Mucosa of stomach (tissue), 1 donor: ENCODE results near the gene IKBIP.
"Not testable (repeated sequence)": the region's sequence is repeated elsewhere in the genome, so short reads cannot be mapped to it uniquely, and the experiment has no call there.

ENCODE experiments used
- H3K27me3 ChIP-seq: one replicate; pipeline ENCODE4 v1.7.0; 2013; ENCODE audit warnings: mild to moderate bottlenecking, low read length; ENCODE audit not compliant: control insufficient read depth, insufficient read depth
- H3K36me3 ChIP-seq: one replicate; pipeline ENCODE4 v1.7.0; 2013; ENCODE audit warnings: low read length; ENCODE audit not compliant: control insufficient read depth, insufficient read depth
- H3K4me1 ChIP-seq: one replicate; pipeline ENCODE4 v1.7.0; 2013; ENCODE audit warnings: mild to moderate bottlenecking, low read length; ENCODE audit not compliant: control insufficient read depth, insufficient read depth
- H3K4me3 ChIP-seq: one replicate; pipeline ENCODE4 v1.7.0; 2013; ENCODE audit warnings: low read length
- H3K9ac ChIP-seq: one replicate; pipeline ENCODE4 v1.7.0; 2013; ENCODE audit warnings: mild to moderate bottlenecking, low read length, moderate library complexity
- H3K9me3 ChIP-seq: one replicate; pipeline ENCODE4 v1.7.0; 2013; ENCODE audit warnings: mild to moderate bottlenecking, low read length, moderate library complexity; ENCODE audit not compliant: control insufficient read depth
- donor health status: Pancreatic carcinoma.

The IKBIP gene

DNA sequence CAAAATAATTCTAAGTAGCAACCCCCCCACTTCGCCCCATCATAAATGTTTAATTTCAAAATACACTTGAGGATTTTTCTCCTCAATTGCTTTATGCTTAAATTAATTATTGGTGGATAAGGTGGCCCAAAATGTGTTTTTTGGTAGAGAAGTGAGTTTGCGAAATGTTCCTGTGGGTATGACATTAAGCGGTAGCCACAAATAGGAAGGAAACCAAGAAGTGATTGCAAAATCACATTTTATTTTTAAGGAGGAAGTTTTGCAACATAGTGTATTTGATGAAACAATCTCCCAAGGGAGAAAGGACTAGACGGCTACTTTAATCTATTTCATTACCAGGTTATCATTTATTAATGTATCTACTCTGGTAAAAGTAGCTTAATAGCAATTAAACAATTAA lies 25.6 kb downstream of the IKBIP start:
- Histone ChIP-seq H3K9ac (no peak overlapping the region), H3K36me3 (no peaks in the 10 kb centered on the region), H3K9me3 (no peaks in the 10 kb centered on the region), H3K4me3 (no peak overlapping the region), H3K4me1 (no peaks in the 10 kb centered on the region), H3K27me3 (no peaks in the 10 kb centered on the region)

DNA sequence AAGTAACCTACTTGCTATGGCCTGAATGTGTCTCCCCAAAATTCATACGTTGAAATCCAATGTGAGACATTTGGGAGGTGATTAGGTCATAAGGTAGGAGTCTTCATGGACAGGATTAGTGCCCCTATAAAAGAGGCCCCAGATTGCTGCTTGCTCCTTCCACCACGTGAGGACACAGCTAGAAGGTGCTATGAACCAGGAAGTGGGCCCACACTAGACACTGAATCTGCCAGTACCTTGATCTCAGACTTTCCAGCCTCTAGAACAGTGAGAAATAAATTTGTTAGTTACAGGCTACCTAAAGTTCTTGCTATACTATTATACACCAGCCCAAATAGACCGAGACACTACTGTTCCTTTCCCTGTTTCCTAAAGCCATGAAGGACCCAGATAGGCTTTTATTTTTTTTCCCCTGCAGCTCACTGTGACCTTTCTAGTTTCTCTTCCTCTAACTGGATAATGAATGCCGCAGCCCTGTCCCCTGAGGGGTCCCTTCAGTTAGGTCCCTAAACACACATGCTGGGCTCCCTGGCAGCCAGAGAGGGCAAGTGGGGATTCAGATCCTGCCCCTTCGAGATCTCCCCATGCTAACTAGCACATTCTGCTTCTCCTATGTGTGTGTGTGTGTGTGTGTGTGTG lies 31.8 kb downstream of the IKBIP start:
- Histone ChIP-seq H3K9me3 (no peaks in the 10 kb centered on the region), H3K9ac (no peak overlapping the region), H3K4me3 (no peak overlapping the region), H3K27me3 (no peaks in the 10 kb centered on the region), H3K4me1 (no peaks in the 10 kb centered on the region), H3K36me3 (no peaks in the 10 kb centered on the region)

DNA sequence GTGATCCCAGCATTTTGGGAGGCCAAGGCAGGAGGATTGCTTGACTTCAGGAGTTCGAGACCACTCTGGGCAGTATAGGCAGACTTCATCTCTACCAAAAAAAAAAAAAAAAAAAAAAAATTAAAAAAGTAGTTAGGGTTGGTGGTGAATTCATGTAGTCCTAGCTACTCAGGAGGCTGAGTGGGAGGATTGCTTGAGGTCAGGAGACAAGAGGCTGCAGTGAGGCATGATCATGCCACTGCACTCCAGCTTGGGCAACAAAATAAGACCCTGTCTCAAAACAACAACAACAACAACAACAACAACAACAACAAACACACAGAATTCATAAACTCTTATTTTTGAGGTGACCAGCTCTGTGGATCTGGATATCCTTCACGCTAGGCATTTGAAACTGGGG lies 34.0 kb downstream of the IKBIP start:
- no peaks in the 10 kb centered on the region for H3K27me3 ChIP-seq
- no peak overlapping the region for H3K4me3 ChIP-seq
- H3K36me3 ChIP-seq, result no peaks in the 10 kb centered on the region
- H3K9me3 ChIP-seq, result no peaks in the 10 kb centered on the region
- H3K4me1 ChIP-seq, result no peaks in the 10 kb centered on the region
- H3K9ac ChIP-seq, result no peak overlapping the region

DNA sequence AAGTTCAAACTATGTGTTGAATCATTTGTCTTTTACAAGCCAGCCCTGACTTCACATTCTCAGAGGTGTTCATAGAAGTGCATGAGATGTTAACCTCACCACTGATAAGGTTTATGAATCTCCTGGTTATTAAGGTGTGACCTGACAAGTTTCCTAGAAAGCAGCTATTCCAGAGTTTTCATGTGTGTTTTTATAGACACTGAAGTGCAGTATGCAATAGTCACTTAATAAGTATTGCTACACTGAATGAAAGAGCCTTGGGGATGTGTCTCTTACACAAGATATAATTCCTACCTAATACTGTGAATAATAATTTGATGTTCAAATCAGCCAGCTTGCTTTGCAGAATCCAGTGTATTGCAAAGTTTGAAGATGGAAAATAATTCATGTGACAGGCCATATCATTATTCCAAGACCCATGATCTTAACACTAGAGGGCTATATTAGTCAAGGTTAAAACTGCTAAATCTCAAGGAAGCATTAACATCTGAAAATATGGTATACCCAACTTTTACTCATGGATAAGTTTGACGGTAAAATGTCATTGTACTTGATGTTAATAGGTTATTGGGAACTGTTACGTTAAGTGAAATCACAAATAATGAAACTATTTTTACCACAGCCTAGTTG lies 38.1 kb downstream of the IKBIP start:
- no peaks in the 10 kb centered on the region for H3K4me1 ChIP-seq
- H3K4me3 ChIP-seq, result no peak overlapping the region
- no peak overlapping the region for H3K9ac ChIP-seq
- no peaks in the 10 kb centered on the region for H3K9me3 ChIP-seq
- H3K36me3 ChIP-seq, result no peaks in the 10 kb centered on the region
- no peaks in the 10 kb centered on the region for H3K27me3 ChIP-seq

DNA sequence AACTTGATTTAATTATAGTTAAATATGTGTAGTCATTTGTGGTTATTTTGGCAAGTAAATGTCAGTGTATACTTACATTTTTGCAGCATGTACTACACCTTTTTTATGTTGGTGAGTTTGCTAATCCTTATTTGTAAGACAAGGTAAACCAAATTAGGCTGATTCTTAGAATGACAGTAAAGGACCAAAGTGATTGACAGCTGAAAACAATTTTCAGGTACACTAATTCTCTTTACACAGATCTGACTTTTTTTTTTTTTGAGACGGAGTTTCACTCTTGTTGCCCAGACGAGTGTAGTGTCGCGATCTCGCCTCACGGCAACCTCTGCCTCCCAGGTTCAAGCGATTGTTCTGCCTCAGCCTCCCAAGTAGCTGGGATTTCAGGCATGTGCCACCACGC lies 42.7 kb downstream of the IKBIP start:
- Histone ChIP-seq H3K27me3 (no peaks in the 10 kb centered on the region), H3K4me1 (no peaks in the 10 kb centered on the region), H3K9me3 (no peaks in the 10 kb centered on the region), H3K9ac (no peak overlapping the region), H3K4me3 (no peak overlapping the region), H3K36me3 (peaks cover 18% of the 10 kb centered on the region)

DNA sequence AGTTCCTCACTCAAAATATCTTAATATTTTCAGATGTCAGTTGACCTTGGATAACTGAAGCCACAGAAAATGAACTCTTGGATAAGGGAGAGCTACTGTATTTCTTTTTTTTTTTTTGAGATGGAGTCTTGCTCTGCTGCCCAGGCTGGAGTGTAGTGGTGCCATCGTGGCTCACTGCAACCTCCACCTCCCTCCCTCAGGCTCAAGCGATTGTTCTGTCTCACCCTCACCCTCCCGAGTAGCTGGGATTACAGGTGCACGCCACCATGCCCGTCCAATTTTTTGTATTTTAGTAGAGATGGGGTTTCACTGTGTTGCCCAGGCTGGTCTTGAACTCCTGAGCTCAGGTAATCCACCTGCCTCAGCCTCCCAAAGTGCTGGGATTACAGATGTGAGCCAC lies 47.3 kb downstream of the IKBIP start:
- not testable (repeated sequence) for H3K9me3 ChIP-seq, H3K9ac ChIP-seq, H3K4me3 ChIP-seq, H3K27me3 ChIP-seq, H3K4me1 ChIP-seq
- H3K36me3 ChIP-seq, result peaks cover 18% of the 10 kb centered on the region

DNA sequence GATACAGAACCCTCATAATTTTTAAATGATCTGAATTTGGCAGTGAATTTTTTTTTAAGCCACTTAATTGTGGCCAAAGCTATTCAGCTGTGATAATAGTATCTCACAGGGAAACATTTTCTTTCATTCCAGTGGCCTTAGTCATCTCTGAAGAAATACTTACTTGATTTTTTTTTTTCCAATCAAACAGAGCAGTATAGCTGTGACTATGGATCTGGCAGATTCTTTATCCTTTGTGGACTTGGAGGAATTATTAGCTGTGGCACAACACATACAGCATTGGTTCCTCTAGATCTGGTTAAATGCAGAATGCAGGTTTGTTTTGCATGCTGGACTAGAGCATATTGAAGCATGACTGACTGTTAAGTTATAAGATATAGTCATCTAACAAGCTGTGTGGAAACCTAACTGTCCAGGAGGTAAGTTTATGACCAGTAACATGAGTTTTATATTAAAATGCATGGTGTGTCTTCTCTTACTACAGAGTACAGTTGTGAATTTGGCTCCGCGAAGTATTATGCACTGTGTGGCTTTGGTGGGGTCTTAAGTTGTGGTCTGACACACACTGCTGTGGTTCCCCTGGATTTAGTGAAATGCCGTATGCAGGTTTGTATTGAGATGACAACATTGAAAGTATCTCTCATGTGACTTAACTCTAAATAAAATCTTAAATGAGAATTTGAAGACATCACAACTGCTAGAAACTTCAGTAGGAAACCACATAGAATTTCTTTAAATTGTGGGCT lies 49.2 kb downstream of the IKBIP start:
- Histone ChIP-seq H3K9ac (peak overlapping the region; percentile 96), H3K9me3 (no peaks in the 10 kb centered on the region), H3K4me3 (peak overlapping the region; percentile 88), H3K4me1 (peaks cover 5% of the 10 kb centered on the region), H3K27me3 (no peaks in the 10 kb centered on the region), H3K36me3 (peaks cover 18% of the 10 kb centered on the region)

DNA sequence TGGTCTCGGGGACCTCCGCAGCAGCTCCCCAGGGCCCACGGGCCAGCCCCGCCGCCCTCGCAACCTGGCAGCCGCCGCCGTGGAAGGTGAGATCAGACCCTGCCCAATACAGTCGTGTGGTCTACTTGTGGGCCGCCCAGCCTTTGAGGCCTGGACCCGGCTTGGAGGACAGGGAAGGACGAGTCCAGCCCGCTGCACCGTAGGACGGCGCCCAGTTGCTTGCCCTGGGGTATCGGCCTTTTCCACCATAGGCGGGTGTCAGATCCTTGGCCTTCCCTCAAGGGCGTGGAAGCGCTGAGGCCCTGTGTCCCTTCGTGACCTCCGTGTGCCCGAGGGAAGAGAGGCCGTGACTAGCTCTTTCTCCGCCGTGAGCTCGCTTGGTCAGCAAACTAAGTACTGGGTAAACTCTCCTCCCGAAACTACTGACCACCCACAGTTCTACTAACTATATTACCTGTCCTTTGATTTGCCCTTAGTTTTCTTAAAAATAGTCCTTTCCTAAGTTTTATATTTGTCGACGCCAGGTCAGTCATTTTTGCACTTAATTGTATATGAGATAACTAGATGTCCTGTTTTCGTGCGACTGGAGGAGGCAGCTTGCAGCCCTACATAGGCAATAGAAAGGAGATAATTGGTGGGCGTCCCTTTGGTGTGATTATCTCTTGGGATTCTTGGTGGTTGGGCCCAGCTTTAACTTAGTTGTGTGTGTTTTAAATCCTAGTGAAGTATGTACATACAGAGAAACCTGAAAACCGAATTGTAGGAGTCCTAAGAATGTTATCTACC lies 50.3 kb downstream of the IKBIP start:
- Histone ChIP-seq H3K4me3 (peak overlapping the region; percentile 88), H3K9me3 (no peaks in the 10 kb centered on the region), H3K4me1 (peaks cover 5% of the 10 kb centered on the region), H3K36me3 (peaks cover 10% of the 10 kb centered on the region), H3K27me3 (no peaks in the 10 kb centered on the region), H3K9ac (peak overlapping the region; percentile 96)

DNA sequence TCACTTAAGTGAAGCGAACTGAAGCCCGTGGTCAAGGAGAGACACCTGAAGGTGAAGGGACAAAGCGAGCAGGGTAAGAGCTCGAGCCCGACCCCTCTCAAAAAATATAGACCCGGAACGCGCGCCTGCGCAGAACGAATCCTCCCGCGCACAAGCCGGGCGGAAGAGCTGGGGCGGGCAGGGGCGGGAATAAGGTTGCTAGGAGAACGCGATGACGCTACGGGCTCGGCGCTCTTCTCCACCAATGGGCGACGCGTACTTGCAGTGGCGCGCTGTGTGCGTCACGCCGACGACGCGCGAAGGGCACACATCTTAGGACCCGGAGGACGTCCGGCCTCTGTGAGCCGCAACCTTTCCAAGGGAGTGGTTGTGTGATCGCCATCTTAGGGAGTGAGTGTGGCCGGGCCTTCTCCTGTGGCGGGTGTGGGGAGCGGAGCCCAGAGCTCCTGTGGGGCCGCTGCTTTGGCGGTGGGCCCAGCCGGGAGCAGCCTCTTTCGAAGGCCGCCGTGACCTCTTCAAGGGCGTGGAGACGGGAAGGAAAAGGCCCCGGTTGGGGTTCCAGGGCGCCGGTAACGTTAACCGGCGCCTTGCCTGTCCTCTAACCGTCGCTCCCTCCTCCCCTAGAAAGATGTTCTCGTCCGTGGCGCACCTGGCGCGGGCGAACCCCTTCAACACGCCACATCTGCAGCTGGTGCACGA lies 51.1 kb downstream of the IKBIP start, which contains the start of gene SLC25A3:
Gene SLC25A3, plus strand, starts transcription at position 336 of the 699 bp plus-strand sequence. Its CDS starts 293 bp downstream, at position 629.
- Histone ChIP-seq H3K9ac (peak within 1 kb of the TSS; percentile 96), H3K4me3 (peak within 1 kb of the TSS; percentile 88), H3K36me3 (peaks cover 8% of the 10 kb centered on the region), H3K27me3 (no peaks in the 10 kb centered on the region), H3K4me1 (peaks cover 5% of the 10 kb centered on the region), H3K9me3 (no peaks in the 10 kb centered on the region)

DNA sequence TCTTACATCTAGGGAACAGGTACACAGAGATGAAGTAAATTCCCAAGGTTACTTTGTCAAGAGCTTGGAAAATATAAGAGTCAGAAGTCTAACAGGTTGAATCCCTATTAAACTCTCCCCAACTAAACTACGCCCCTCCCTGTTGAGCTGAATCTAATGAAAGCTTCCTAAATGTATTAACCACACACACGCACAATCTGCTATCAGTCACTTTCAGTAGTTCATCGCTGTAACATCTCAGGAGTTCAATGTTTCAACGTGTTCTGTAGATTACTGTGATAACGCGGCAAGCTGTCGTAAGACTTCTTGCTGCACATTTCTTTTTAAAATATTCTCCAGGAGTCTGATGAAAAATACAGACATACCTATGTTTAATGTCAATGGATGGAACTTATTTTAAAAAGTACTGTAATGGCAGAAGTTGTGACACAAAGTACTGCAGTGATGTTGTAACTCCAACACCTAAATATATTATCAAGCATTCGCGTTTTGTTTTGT lies 51.7 kb downstream of the IKBIP start:
- Histone ChIP-seq H3K4me3 (peak overlapping the region; percentile 35), H3K27me3 (no peaks in the 10 kb centered on the region)

DNA sequence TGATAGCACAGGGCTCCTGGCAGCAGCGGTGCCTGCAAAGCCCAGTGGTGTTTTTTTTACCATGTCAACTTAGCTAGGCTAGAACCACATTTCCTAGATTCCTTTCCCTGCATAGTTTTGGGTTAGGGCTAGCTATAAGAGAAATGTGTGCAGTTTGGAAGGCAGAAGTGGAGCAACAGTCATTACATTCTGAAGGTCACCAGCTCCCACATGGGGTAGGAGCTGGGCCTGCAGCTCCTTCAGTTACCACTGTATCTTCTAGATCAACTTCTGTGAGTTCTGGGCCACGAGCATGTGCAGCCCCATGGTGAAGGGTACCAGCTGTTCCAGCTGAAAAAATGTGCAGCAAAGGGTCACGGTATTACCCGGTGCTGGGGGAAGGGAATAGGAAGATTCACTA lies 53.4 kb downstream of the IKBIP start:
- no peaks in the 10 kb centered on the region for H3K9me3 ChIP-seq
- H3K36me3 ChIP-seq, result no peaks in the 10 kb centered on the region
- H3K27me3 ChIP-seq, result no peaks in the 10 kb centered on the region
- peaks cover 5% of the 10 kb centered on the region for H3K4me1 ChIP-seq
- H3K4me3 ChIP-seq, result no peak overlapping the region
- H3K9ac ChIP-seq, result no peak overlapping the region

More for the DNA sequence above, 51.7 kb downstream of the IKBIP start:
- H3K9ac ChIP-seq, result peak overlapping the region; percentile 84
- H3K4me1 ChIP-seq, result peaks cover 5% of the 10 kb centered on the region
- no peaks in the 10 kb centered on the region for H3K9me3 ChIP-seq
- peaks cover 2% of the 10 kb centered on the region for H3K36me3 ChIP-seq
